OCI-LY3 (cell line): ENCODE results near the gene SLC36A4.

Experiments
- EZH2phosphoT487 ChIP-seq: fragments of 200-600 bp; shearing (Covaris generic); IDR thresholded peaks from 2 replicates; pipeline ENCODE4 v1.6.1; 2018; ENCODE audit warnings: antibody characterized with exemption, mixed run types, low read depth
- TF ChIP-seq, protein P1 (sequence below): fragments of 200-600, 300-600 bp; sonication (generic); IDR thresholded peaks from 2 replicates; pipeline ENCODE4 v1.5.1; 2014; ENCODE audit warnings: antibody characterized with exemption, low read length, low read depth

DNA sequence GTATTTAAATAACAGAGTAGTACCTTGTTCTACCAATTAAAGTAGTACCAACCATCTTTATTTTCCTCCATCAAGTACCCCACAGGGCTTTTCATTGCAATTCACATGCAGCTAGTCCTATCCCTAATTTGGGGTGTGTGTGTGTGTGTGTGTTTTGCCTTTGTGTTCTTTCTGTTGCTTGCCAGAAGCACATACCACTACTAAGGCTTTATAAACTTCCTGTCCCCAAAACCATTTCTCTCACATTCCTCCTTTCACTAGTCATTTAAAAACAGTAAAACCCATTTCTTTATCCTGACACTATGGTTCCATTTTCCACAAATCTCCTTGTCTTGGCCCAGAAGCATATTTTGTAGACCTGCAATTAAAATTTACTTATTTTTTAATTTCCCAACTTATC, 54.6 kb downstream of the SLC36A4 start:
- TF ChIP-seq, protein P1, sequence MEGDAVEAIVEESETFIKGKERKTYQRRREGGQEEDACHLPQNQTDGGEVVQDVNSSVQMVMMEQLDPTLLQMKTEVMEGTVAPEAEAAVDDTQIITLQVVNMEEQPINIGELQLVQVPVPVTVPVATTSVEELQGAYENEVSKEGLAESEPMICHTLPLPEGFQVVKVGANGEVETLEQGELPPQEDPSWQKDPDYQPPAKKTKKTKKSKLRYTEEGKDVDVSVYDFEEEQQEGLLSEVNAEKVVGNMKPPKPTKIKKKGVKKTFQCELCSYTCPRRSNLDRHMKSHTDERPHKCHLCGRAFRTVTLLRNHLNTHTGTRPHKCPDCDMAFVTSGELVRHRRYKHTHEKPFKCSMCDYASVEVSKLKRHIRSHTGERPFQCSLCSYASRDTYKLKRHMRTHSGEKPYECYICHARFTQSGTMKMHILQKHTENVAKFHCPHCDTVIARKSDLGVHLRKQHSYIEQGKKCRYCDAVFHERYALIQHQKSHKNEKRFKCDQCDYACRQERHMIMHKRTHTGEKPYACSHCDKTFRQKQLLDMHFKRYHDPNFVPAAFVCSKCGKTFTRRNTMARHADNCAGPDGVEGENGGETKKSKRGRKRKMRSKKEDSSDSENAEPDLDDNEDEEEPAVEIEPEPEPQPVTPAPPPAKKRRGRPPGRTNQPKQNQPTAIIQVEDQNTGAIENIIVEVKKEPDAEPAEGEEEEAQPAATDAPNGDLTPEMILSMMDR = no peak
- no peak for TF ChIP-seq EZH2phosphoT487
